ENCODE results near the gene COL1A1. TPM values are rescaled to one million over a fixed set of nuclear protein-coding genes. Genes with fewer than 3 reads are reported as not detected.

COL1A1 gene
- polyA plus RNA-seq, 1 of the 3 experiments (the other 2 are of a cell fraction): 1,461 TPM

- H3K36me3 ChIP-seq (replicated peaks in 1 of 2; ENCODE audit: control insufficient read depth in 1 of 2, insufficient read depth in 2 of 2, low read length in 1 of 2): no peaks in the 10 kb centered on the region
- H2AFZ ChIP-seq (ENCODE audit: low read depth): peak overlapping the region; percentile 13; the same call in 1 of the 2 replicates
- no peak overlapping the region; a peak in 1 of 4 replicates for H3K4me3 ChIP-seq (ENCODE audit: low read depth in 2 of 2, low read length in 1 of 2)
- no peaks in the 10 kb centered on the region for H3K9me2 ChIP-seq
- H3K9me3 ChIP-seq: no peaks in the 10 kb centered on the region
- peak overlapping the region; percentile 76 for H3K4me2 ChIP-seq
- DNase-seq: no peak
- H3K27ac ChIP-seq (ENCODE audit: low read depth in 2 of 2, low read length in 1 of 2): peak overlapping the region; percentile 80 to 100; a peak in 3 of 4 replicates
- ChIA-PET CTCF (interaction anchor here (1.2 to 25.6 kb wide), 7 partner anchors 16 to 262 kb away, joined by 3 to 2150 read pairs (median 4); partner anchors contain the start of genes COL1A1, LRRC59, SGCA and TMEM92), POLR2A (no interaction called here)
- no peaks in the 10 kb centered on the region for H3K27me3 ChIP-seq (ENCODE audit: insufficient read depth)
- H3F3A ChIP-seq (replicated peaks; ENCODE audit: insufficient read depth): peaks cover 63% of the 10 kb centered on the region
- peak overlapping the region; percentile 81 for H3K9ac ChIP-seq
- H3K79me2 ChIP-seq (ENCODE audit: insufficient read depth): no peaks in the 10 kb centered on the region
- no peaks in the 10 kb centered on the region; the same call in 1 of the 2 replicates for H4K20me1 ChIP-seq (ENCODE audit: insufficient read depth)
- 60% methylated on average over 3 of the region's 3 CpGs for WGBS (ENCODE audit: low lambda C conversion rate)
- peaks cover 7 to 65% of the 10 kb centered on the region in 2 experiments for H3K4me1 ChIP-seq (ENCODE audit: control insufficient read depth in 1 of 2, insufficient read depth in 2 of 2, low read depth in 1 of 2, low read length in 1 of 2)
- TF ChIP-seq IRF3 (IDR thresholded peaks at IDR 0.05; ENCODE audit: low read depth, low read length) (no peak), FOXJ3 (CRISPR knock-in tag; IDR thresholded peaks at IDR 0.05) (no peak), EP300 (IDR thresholded peaks at IDR 0.05; ENCODE audit: borderline replicate concordance in 1 of 2, low read depth in 1 of 2, low read length in 1 of 2) (no peak), MEF2A (IDR thresholded peaks at IDR 0.05; ENCODE audit: borderline replicate concordance, low read depth) (no peak)
Measured at GRCh38 chr17:50217591-50217990, 16.2 kb upstream of the COL1A1 start.

GRCh38 chr17:50214976-50215760 is 13.7 kb upstream of the COL1A1 start:
- Histone ChIP-seq H3K27me3 (ENCODE audit: insufficient read depth) (no peaks in the 10 kb centered on the region), H3F3A (replicated peaks; ENCODE audit: insufficient read depth) (peaks cover 55% of the 10 kb centered on the region), H3K4me1 (ENCODE audit: control insufficient read depth in 1 of 2, insufficient read depth in 2 of 2, low read depth in 1 of 2, low read length in 1 of 2) (peaks cover 27 to 61% of the 10 kb centered on the region in 2 experiments), H3K9ac (no peak overlapping the region), H3K36me3 (replicated peaks in 1 of 2; ENCODE audit: control insufficient read depth in 1 of 2, insufficient read depth in 2 of 2, low read length in 1 of 2) (no peaks in the 10 kb centered on the region), H2AFZ (ENCODE audit: low read depth) (no peak overlapping the region), H3K9me2 (no peaks in the 10 kb centered on the region), H3K79me2 (ENCODE audit: insufficient read depth) (no peaks in the 10 kb centered on the region), H3K4me2 (no peak overlapping the region), H3K4me3 (ENCODE audit: low read depth in 2 of 2, low read length in 1 of 2) (no peak overlapping the region), H3K27ac (ENCODE audit: low read depth in 2 of 2, low read length in 1 of 2) (peak overlapping the region in 1 of 2 experiments; percentile 100; a peak in 2 of 4 replicates), H4K20me1 (ENCODE audit: insufficient read depth) (no peaks in the 10 kb centered on the region; the same call in 1 of the 2 replicates), H3K9me3 (no peaks in the 10 kb centered on the region)
- TF ChIP-seq EP300 (IDR thresholded peaks at IDR 0.05; ENCODE audit: borderline replicate concordance in 1 of 2, low read depth in 1 of 2, low read length in 1 of 2) (no peak), FOXJ3 (CRISPR knock-in tag; IDR thresholded peaks at IDR 0.05) (no peak), RFX5 (IDR thresholded peaks at IDR 0.05; ENCODE audit: low read length) (no peak), TAF1 (IDR thresholded peaks at IDR 0.05; ENCODE audit: borderline replicate concordance, low read depth, low read length) (no peak), SIN3A (IDR thresholded peaks at IDR 0.05; ENCODE audit: borderline replicate concordance, low read depth, low read length) (no peak), YY1 (IDR thresholded peaks at IDR 0.05; ENCODE audit: low read depth) (no peak), USF2 (IDR thresholded peaks at IDR 0.05; ENCODE audit: borderline replicate concordance, low read depth, low read length) (no peak), ZBTB33 (IDR thresholded peaks at IDR 0.05; ENCODE audit: borderline replicate concordance, low read depth) (no peak), MXI1 (IDR thresholded peaks at IDR 0.05; ENCODE audit: low read depth, low read length) (no peak), TEAD4 (IDR thresholded peaks at IDR 0.05; ENCODE audit: borderline replicate concordance, insufficient read depth) (no peak), GATA2 (CRISPR knock-in tag; IDR thresholded peaks at IDR 0.05) (no peak), MEF2A (IDR thresholded peaks at IDR 0.05; ENCODE audit: borderline replicate concordance, low read depth) (no peak), FOXM1 (IDR thresholded peaks at IDR 0.05; ENCODE audit: low read depth) (no peak)
- no peak for DNase-seq
- CTCF ChIA-PET: interaction anchor here (0.9 to 25.6 kb wide), 7 partner anchors 11 to 121 kb away, joined by 3 to 2150 read pairs (median 6); partner anchors contain the start of genes COL1A1, SGCA and TMEM92
- POLR2A ChIA-PET: no interaction called here
- 81% methylated on average over 8 of the region's 8 CpGs for WGBS (ENCODE audit: low lambda C conversion rate)
